ENCODE results near the gene ASTN2.
A peak's percentile ranks its signal among the peaks of the same experiment; 100 is the strongest.

ASTN2 gene

GRCh38 chr9:117414220-117414905, 494 bp downstream of the ASTN2 start:
- Histone ChIP-seq H3K27ac (no peak overlapping the region), H3K36me3 (replicated peaks) (no peaks in the 10 kb centered on the region), H3K27me3 (replicated peaks) (peaks cover 31% of the 10 kb centered on the region), H3K4me3 (ENCODE audit: low read depth, low read length) (peak overlapping the region; percentile 29)
- TF ChIP-seq CTCF (IDR thresholded peaks at IDR 0.05; ENCODE audit: low read depth, low read length, missing control alignments) = no peak
- in situ Hi-C loops (cut with HindIII; ENCODE audit: low pct_ligation_motif_present, low sequenced_read_pairs) = no loop called here
- DNase-seq = peak; percentile 1

- DNase-seq = no peak
- H3K27me3 ChIP-seq (replicated peaks) = peaks cover 31% of the 10 kb centered on the region
- in situ Hi-C loops (cut with HindIII; ENCODE audit: low pct_ligation_motif_present, low sequenced_read_pairs) = no loop called here
- no peaks in the 10 kb centered on the region for H3K36me3 ChIP-seq (replicated peaks)
- TF ChIP-seq CTCF (IDR thresholded peaks at IDR 0.05; ENCODE audit: low read depth, low read length, missing control alignments) = no peak
- H3K4me3 ChIP-seq (ENCODE audit: low read depth, low read length) = no peak overlapping the region
- H3K27ac ChIP-seq = no peak overlapping the region
Measured at GRCh38 chr9:117413346-117414219, 1.3 kb downstream of the ASTN2 start.

GRCh38 chr9:117412841-117413240, 2.0 kb downstream of the ASTN2 start:
- no peak overlapping the region for H3K4me3 ChIP-seq (ENCODE audit: low read depth, low read length)
- in situ Hi-C loops (cut with HindIII; ENCODE audit: low pct_ligation_motif_present, low sequenced_read_pairs) = no loop called here
- peaks cover 31% of the 10 kb centered on the region for H3K27me3 ChIP-seq (replicated peaks)
- no peak for DNase-seq
- no peak overlapping the region for H3K27ac ChIP-seq
- no peak for TF ChIP-seq CTCF (IDR thresholded peaks at IDR 0.05; ENCODE audit: low read depth, low read length, missing control alignments)
- H3K36me3 ChIP-seq (replicated peaks) = no peaks in the 10 kb centered on the region

- in situ Hi-C loops (cut with HindIII; ENCODE audit: low pct_ligation_motif_present, low sequenced_read_pairs) = no loop called here
- Histone ChIP-seq H3K27me3 (replicated peaks) (peaks cover 31% of the 10 kb centered on the region), H3K4me3 (ENCODE audit: low read depth, low read length) (no peak overlapping the region), H3K36me3 (replicated peaks) (no peaks in the 10 kb centered on the region), H3K27ac (no peak overlapping the region)
- DNase-seq = no peak
- TF ChIP-seq CTCF (IDR thresholded peaks at IDR 0.05; ENCODE audit: low read depth, low read length, missing control alignments) = no peak
Measured at GRCh38 chr9:117412006-117412715, 2.7 kb downstream of the ASTN2 start.

GRCh38 chr9:117411547-117411946, 3.3 kb downstream of the ASTN2 start:
- H3K4me3 ChIP-seq (ENCODE audit: low read depth, low read length) = no peak overlapping the region
- in situ Hi-C loops (cut with HindIII; ENCODE audit: low pct_ligation_motif_present, low sequenced_read_pairs) = no loop called here
- H3K27ac ChIP-seq = no peak overlapping the region
- H3K27me3 ChIP-seq (replicated peaks) = peaks cover 28% of the 10 kb centered on the region
- H3K36me3 ChIP-seq (replicated peaks) = no peaks in the 10 kb centered on the region
- peak; percentile 69 for TF ChIP-seq CTCF (IDR thresholded peaks at IDR 0.05; ENCODE audit: low read depth, low read length, missing control alignments)
- DNase-seq = no peak

Data from brain microvascular endothelial cell (primary cell).